Epithelial cell of esophagus (primary cell): ENCODE results near the gene CLSTN1.

Experiments
- DNase-seq: peaks from one replicate; pipeline ENCODE4 v3.0.0; 2010; ENCODE audit warnings: low read depth
- H3K4me3 ChIP-seq: 2 replicates; pipeline ENCODE4 v1.5.1; 2011; ENCODE audit warnings: mild to moderate bottlenecking, low read length, control low read depth
- CTCF ChIP-seq: IDR thresholded peaks from 2 replicates; pipeline ENCODE4 v1.5.1; 2011; ENCODE audit warnings: low read depth, mild to moderate bottlenecking, low read length, control low read depth, inconsistent platforms; ENCODE audit not compliant: insufficient read depth; ENCODE audit errors: missing control alignments

CLSTN1 gene

GRCh38 chr1:9731561-9731960 is 92.2 kb downstream of the CLSTN1 start:
- H3K4me3 ChIP-seq, result no peak overlapping the region
- TF ChIP-seq CTCF, result no peak
- no peak for DNase-seq

- no peak for TF ChIP-seq CTCF
- no peak for DNase-seq
- H3K4me3 ChIP-seq, result no peak overlapping the region
Measured at GRCh38 chr1:9731051-9731537, 92.7 kb downstream of the CLSTN1 start.

GRCh38 chr1:9730096-9730901 is 93.5 kb downstream of the CLSTN1 start:
- no peak for TF ChIP-seq CTCF
- no peak for DNase-seq
- no peak overlapping the region for H3K4me3 ChIP-seq

DNA sequence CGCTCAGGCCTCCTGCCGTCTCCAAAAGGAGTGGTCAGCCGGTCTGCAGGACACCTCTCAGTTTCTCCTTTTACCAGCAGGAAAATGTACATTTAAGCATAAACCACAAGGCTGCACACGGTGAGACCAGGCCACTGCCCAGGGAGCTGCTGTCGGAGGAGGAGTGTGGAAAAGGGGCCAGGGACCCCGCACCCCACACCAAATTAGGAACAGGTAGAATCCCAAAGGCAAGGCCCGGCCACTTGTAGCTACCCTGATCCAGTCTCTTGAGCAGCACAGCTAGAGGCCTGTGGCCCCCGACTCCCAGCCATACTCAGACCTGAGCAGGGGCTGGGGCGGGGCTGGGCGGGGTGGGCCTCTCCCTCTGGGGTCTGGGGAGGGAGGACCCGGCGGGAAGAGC is 94.2 kb downstream of the CLSTN1 start:
- no peak for DNase-seq
- no peak overlapping the region for H3K4me3 ChIP-seq
- TF ChIP-seq CTCF, result no peak

DNA sequence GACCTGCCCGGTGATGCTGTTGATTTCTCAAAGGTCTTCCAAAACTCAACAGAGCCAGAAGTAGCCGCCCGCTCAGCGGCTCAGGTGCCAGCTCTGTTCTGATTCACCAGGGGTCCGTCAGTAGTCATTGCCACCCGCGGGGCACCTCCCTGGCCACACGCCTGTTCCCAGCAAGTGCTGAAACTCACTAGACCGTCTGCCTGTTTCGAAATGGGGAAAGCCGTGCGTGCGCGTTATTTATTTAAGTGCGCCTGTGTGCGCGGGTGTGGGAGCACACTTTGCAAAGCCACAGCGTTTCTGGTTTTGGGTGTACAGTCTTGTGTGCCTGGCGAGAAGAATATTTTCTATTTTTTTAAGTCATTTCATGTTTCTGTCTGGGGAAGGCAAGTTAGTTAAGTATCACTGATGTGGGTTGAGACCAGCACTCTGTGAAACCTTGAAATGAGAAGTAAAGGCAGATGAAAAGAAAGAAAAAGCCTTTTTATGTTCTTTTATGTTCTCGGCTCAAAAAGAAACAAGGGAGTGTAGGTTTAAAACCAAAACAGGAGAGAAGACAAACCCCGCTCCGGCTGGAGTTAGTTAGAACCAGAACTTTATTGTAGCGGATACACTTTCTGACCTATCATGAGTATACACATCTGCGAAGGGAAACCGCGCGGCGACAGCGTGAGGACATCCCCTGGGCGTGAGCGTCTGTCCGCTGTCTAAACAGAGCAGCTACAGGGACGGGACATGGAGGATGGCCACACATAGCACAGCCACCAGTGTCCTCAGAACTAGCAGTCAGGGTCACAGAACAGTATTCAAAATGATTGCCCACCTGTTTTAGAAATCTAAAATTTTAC is 95.1 kb downstream of the CLSTN1 start:
- DNase-seq, result peak; percentile 19
- no peak overlapping the region for H3K4me3 ChIP-seq
- TF ChIP-seq CTCF, result no peak

- DNase-seq, result no peak
- no peak for TF ChIP-seq CTCF
- no peak overlapping the region for H3K4me3 ChIP-seq
Measured at GRCh38 chr1:9726905-9727595, 96.7 kb downstream of the CLSTN1 start.
